ENCODE measurements around the gene CMSS1.

CMSS1 gene

DNA sequence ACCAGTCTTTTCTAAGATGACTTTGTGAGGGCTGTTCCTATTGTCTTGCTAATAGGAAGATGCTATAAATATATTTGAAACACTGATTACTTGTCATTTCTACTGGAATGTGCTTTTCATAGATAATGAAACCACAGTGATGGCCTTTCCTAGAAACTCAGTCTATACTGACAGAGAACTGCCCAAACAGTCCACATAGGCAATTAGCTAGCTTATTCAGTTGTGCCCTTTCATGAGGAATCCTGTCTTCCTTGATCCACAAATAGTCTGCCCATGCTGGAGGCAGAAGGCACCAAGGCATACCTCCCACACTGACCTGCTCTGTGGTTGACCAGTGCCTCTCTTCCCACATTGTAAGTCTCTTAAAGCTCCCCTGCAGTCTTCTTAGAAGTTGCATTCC is 135.9 kb downstream of the CMSS1 start:
- H3K9ac ChIP-seq (ENCODE audit: low read length) = no peak overlapping the region
- no peaks in the 10 kb centered on the region for H3K9me3 ChIP-seq (ENCODE audit: control insufficient read depth, insufficient read depth, low read depth, low read length)
- no peak overlapping the region for H3K27ac ChIP-seq (ENCODE audit: low read depth, low read length)
- no peaks in the 10 kb centered on the region for H3K4me1 ChIP-seq (ENCODE audit: control insufficient read depth, insufficient read depth, low read length)
- no peaks in the 10 kb centered on the region for H3K36me3 ChIP-seq (ENCODE audit: control insufficient read depth, insufficient read depth, low read length)
- no peaks in the 10 kb centered on the region for H3K27me3 ChIP-seq (ENCODE audit: control insufficient read depth, insufficient read depth, low read length)
- H3K4me3 ChIP-seq (ENCODE audit: low read depth, low read length) = no peak overlapping the region

DNA sequence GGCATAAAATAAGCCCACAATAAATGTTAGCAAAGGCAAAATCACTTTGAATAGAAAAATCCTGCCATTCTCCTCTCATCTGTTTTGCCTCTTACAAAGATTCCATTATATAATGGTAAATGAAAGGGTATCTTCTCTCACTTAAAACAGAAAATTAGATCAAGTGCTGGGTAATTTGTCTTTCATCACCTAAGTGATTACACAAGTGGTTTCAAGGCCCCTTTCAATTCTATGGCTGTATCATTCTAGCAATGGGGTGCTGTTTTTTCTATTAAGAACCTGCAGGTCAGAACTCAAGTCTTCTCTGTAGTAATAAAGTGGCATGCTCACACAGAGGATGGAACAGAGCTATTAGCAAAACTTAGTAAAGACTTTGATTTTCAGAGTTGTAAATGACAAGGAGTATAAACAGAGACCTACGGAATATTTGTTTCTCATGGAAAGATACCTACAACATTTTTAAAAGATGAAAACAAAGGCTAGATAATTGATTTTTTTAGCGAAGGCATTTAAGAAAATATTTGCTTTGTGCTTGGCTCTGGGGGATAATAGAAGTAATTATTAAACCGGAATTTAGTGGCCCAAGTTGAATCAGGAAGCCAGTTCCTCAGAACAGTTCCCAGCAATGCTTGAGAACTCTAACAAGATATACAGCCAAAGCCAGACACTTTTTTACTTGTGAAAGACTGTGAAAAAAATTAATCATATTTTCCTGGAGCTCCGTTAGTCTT is 137.4 kb downstream of the CMSS1 start:
- no peaks in the 10 kb centered on the region for H3K36me3 ChIP-seq (ENCODE audit: control insufficient read depth, insufficient read depth, low read length)

DNA sequence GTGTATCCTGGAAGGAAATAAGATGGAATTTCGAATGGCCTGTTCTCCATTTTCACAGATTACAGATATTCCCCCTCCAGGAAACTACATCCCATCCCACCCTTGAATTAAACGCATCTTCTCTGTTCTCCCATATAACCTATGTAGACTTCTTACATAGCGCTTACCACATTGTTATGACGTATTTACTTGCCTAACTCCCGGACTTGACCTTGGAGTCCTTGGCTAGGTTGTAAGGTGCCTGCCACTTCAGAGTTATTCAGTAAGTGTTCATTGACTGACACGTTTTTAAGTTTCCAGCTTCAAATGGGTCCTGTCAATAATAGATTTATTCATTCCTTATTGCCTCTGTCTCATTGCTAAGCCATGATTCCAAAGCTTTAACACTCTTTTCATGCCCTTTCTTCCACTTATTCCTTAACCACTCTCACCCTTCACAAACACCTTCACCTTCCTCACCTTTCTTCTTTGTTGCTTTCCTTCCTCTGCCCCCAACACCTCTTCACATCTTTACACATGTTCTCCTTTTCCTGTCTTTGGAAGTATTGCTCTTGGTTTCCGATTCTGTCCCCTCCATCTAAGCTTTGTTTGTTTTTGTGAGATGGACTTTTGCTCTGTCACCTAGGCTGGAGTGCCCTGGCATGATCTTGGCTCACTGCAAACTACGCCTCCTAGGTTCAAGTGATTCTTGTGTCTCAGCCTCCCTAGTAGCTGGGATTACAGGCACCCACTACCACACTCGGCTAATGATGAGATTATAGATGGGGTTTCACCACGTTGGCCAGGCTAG is 138.3 kb downstream of the CMSS1 start:
- H3K9ac ChIP-seq (ENCODE audit: low read length) = no peak overlapping the region
- no peaks in the 10 kb centered on the region for H3K27me3 ChIP-seq (ENCODE audit: control insufficient read depth, insufficient read depth, low read length)
- H3K9me3 ChIP-seq (ENCODE audit: control insufficient read depth, insufficient read depth, low read depth, low read length) = no peaks in the 10 kb centered on the region
- H3K4me3 ChIP-seq (ENCODE audit: low read depth, low read length) = no peak overlapping the region
- H3K4me1 ChIP-seq (ENCODE audit: control insufficient read depth, insufficient read depth, low read length) = no peaks in the 10 kb centered on the region
- no peaks in the 10 kb centered on the region for H3K36me3 ChIP-seq (ENCODE audit: control insufficient read depth, insufficient read depth, low read length)
- no peak overlapping the region for H3K27ac ChIP-seq (ENCODE audit: low read depth, low read length)

More for the DNA sequence above, 137.4 kb downstream of the CMSS1 start:
- Histone ChIP-seq H3K27ac (ENCODE audit: low read depth, low read length) (no peak overlapping the region), H3K4me3 (ENCODE audit: low read depth, low read length) (no peak overlapping the region), H3K9ac (ENCODE audit: low read length) (no peak overlapping the region), H3K27me3 (ENCODE audit: control insufficient read depth, insufficient read depth, low read length) (no peaks in the 10 kb centered on the region), H3K9me3 (ENCODE audit: control insufficient read depth, insufficient read depth, low read depth, low read length) (no peaks in the 10 kb centered on the region), H3K4me1 (ENCODE audit: control insufficient read depth, insufficient read depth, low read length) (no peaks in the 10 kb centered on the region)

DNA sequence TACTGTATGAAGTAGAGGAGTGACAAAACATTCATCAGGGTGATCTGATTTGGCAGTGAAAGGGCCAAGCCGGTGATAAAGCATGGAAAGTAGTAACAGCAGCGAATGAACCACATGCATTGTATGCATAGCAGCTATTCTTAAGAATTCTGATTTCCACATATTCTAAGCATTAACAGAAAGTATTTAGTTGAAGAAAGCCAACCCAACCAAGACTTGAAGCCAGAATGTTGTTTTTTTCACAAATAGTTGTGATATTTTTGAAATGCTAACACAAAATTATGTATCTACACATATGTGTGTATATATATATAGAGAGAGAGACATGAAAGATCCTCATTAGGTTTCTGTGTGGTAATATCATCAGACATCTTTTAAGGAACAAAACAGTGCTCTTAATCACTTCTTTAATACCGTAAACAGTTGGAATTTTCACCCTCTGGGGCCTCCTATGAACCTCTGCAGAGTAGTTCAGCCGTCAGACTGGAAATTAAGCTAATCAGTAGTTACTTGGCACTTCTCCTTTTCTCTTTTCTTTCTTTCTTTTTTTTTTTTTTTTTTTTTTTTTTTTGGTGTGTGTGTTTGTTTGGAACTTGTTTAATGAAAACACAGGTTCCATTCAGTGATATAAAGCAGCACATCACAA is 139.6 kb downstream of the CMSS1 start:
- Histone ChIP-seq H3K4me3 (ENCODE audit: low read depth, low read length) (no peak overlapping the region), H3K36me3 (ENCODE audit: control insufficient read depth, insufficient read depth, low read length) (no peaks in the 10 kb centered on the region), H3K27ac (ENCODE audit: low read depth, low read length) (no peak overlapping the region)

DNA sequence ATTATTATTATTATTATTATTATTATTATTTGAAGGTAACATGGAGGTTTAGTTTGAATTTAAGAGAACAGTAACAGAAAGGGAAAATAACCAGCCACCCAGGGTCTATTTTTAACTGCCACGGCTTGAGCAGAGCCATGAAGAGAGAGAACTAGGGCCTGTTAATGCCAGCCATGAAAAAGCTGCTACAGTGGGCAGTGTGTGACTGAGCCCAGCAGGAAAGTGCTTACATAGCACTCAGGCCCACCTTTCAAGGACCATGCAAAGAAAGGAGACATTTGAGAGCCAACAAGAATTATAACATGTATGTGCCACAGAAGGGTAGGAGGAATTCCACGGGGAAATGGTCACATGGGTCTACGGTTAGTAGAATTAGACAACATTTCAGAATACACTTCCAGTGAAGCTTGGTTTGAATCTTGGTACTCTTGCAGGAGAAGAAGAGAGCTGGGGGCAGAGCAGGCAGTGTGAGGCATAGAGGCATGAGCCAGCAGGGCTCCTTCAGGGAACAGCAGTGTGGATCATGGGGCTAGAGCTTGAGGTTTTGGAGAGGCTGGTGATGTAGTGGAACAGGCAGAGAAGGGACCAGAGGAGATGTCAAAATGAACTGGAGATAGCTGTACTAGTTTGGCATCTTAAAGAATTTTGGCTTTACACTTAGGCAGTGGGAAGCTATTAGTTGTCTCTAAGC is 140.7 kb downstream of the CMSS1 start:
- no peaks in the 10 kb centered on the region for H3K4me1 ChIP-seq (ENCODE audit: control insufficient read depth, insufficient read depth, low read length)

More for the DNA sequence above, 139.6 kb downstream of the CMSS1 start:
- no peaks in the 10 kb centered on the region for H3K4me1 ChIP-seq (ENCODE audit: control insufficient read depth, insufficient read depth, low read length)
- no peaks in the 10 kb centered on the region for H3K9me3 ChIP-seq (ENCODE audit: control insufficient read depth, insufficient read depth, low read depth, low read length)
- no peaks in the 10 kb centered on the region for H3K27me3 ChIP-seq (ENCODE audit: control insufficient read depth, insufficient read depth, low read length)
- H3K9ac ChIP-seq (ENCODE audit: low read length) = no peak overlapping the region

DNA sequence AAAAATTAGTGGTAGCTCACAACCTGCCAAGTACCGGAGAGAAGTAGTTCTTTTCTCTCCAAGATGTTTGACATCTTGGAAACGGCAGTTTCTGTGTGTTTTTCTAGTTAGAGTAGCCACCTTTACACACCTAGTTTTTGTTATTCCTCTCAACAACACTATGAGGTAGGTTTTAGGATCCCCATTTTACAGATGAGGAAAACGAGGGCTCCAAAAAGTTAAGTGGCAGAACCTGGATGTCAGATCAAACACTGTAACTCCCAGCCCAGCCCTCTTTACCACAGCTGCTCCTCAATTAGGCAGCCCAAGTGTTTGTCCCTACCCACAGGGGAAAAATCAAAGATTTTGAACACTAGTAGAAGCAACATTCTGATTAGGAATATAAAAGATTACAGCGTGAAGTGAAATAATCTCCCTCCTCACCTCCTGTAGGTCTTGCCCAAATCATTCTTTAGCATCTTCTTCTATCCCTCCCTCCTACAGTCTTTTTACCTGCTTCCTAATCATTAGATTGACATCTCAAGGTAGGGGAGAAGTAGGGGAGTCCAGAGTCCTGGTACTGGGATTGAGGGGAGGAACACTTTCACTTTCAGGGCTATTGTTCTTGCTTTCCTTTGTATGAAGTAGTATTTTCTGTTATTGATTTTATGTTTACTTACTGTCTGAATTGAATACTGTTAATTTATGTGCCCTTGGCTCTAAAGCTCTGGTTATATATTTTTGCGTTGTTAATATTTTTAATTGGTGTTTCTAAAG is 142.6 kb downstream of the CMSS1 start:
- H3K27ac ChIP-seq (ENCODE audit: low read depth, low read length) = no peak overlapping the region
- H3K27me3 ChIP-seq (ENCODE audit: control insufficient read depth, insufficient read depth, low read length) = no peaks in the 10 kb centered on the region
- no peak overlapping the region for H3K4me3 ChIP-seq (ENCODE audit: low read depth, low read length)
- H3K4me1 ChIP-seq (ENCODE audit: control insufficient read depth, insufficient read depth, low read length) = no peaks in the 10 kb centered on the region
- H3K9me3 ChIP-seq (ENCODE audit: control insufficient read depth, insufficient read depth, low read depth, low read length) = no peaks in the 10 kb centered on the region
- no peak overlapping the region for H3K9ac ChIP-seq (ENCODE audit: low read length)
- H3K36me3 ChIP-seq (ENCODE audit: control insufficient read depth, insufficient read depth, low read length) = no peaks in the 10 kb centered on the region

More for the DNA sequence above, 140.7 kb downstream of the CMSS1 start:
- no peak overlapping the region for H3K4me3 ChIP-seq (ENCODE audit: low read depth, low read length)
- no peaks in the 10 kb centered on the region for H3K36me3 ChIP-seq (ENCODE audit: control insufficient read depth, insufficient read depth, low read length)
- no peaks in the 10 kb centered on the region for H3K9me3 ChIP-seq (ENCODE audit: control insufficient read depth, insufficient read depth, low read depth, low read length)
- no peaks in the 10 kb centered on the region for H3K27me3 ChIP-seq (ENCODE audit: control insufficient read depth, insufficient read depth, low read length)
- no peak overlapping the region for H3K9ac ChIP-seq (ENCODE audit: low read length)
- H3K27ac ChIP-seq (ENCODE audit: low read depth, low read length) = no peak overlapping the region

DNA sequence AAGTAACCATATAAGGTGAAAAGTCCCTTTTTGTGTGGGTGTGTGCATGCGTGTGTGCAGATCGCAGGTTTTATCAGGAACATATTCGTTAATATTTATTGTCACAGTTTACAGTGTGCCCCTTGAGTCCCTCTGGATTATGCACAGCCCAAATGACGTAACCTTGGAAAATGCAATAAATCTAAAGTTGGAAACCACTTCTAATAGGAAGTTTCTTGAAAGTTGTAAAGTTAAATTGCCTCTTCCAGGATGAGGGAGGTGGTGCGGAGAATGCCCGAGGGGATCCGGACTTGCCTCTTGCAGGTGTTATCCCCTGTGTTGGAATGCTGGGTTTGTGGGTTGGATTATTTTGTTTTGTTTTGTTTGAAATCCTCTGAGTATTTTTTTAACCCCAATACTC is 143.3 kb downstream of the CMSS1 start:
- Histone ChIP-seq H3K27ac (ENCODE audit: low read depth, low read length) (no peak overlapping the region), H3K27me3 (ENCODE audit: control insufficient read depth, insufficient read depth, low read length) (no peaks in the 10 kb centered on the region), H3K4me1 (ENCODE audit: control insufficient read depth, insufficient read depth, low read length) (no peaks in the 10 kb centered on the region), H3K9ac (ENCODE audit: low read length) (no peak overlapping the region), H3K36me3 (ENCODE audit: control insufficient read depth, insufficient read depth, low read length) (no peaks in the 10 kb centered on the region), H3K4me3 (ENCODE audit: low read depth, low read length) (no peak overlapping the region), H3K9me3 (ENCODE audit: control insufficient read depth, insufficient read depth, low read depth, low read length) (no peaks in the 10 kb centered on the region)

DNA sequence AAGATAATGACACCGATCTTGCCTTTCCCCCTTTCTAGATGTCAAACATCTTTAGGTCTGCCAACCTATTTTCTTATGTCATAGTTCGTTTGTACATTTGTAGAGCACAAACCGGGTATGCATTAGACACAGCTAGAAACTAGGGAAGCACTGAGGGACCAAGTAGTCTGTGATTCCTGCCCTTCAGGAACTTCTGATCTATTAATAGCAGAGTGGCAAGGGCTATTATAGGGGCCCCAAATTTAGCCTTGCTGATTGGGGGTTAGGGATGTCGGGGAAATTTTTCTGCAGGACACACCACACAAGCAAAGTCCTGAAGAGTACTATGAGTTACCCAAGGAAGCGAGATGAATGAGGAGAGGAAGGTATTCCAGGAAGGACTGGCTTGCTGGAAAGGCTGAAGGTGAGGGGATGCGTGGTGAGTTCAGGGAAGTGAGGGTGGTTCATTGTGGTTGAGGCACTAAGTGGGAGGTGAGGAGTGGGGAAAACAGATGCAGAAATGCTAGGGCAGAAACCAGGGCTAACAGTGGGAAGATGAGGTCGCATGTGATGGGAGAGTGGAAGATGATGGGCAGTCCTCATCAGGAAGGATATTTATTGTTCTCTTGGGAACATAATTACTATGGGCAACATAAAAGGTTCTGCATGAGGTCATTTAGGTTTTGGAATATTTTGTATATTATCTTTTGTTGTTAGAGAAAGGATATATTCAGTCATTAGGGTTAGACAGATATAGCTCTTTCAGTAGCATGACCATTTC is 144.3 kb downstream of the CMSS1 start:
- Histone ChIP-seq H3K27ac (ENCODE audit: low read depth, low read length) (no peak overlapping the region), H3K27me3 (ENCODE audit: control insufficient read depth, insufficient read depth, low read length) (no peaks in the 10 kb centered on the region), H3K9ac (ENCODE audit: low read length) (no peak overlapping the region), H3K4me1 (ENCODE audit: control insufficient read depth, insufficient read depth, low read length) (no peaks in the 10 kb centered on the region), H3K36me3 (ENCODE audit: control insufficient read depth, insufficient read depth, low read length) (no peaks in the 10 kb centered on the region), H3K9me3 (ENCODE audit: control insufficient read depth, insufficient read depth, low read depth, low read length) (no peaks in the 10 kb centered on the region), H3K4me3 (ENCODE audit: low read depth, low read length) (no peak overlapping the region)

DNA sequence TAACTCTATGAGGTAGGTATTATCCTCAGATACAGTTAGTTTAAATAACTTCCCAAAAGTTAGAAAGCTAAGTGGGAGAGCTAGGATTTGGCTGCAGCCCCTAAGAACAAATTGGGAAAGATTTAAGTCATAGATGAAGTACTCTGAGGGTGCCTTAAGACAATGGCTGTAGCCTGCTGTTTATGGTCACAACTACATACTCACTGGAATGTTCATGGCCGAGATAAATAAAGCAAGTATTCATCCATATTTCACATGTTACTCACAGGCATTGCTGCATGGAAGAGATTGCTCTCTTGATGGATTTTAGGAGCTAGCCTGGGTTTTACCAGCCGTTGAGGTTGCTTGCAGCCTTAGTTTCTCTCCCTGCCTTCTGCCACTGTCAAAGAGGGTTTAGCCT is 145.0 kb downstream of the CMSS1 start:
- no peak overlapping the region for H3K27ac ChIP-seq (ENCODE audit: low read depth, low read length)

DNA sequence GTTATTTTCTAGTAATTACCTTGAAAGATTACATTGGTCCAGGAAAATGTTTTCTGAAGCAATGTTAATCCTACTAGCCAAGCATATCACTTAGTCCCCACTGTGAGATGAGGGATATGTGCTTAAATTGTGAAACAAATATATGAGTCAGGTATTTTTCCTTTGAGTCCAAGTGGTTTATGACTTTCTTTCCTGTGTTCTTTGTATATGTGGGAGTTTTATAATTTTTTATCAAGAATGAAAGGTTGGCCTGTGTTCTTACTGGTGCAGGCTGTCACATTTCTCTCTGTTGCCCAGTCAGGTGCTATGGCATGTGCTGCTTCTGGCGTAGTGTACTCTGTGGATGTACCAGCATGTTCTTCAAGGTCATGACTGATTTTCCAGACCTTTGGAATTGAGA is 147.4 kb downstream of the CMSS1 start:
- Histone ChIP-seq H3K4me3 (ENCODE audit: low read depth, low read length) (no peak overlapping the region), H3K36me3 (ENCODE audit: control insufficient read depth, insufficient read depth, low read length) (no peaks in the 10 kb centered on the region), H3K9me3 (ENCODE audit: control insufficient read depth, insufficient read depth, low read depth, low read length) (no peaks in the 10 kb centered on the region), H3K27ac (ENCODE audit: low read depth, low read length) (no peak overlapping the region), H3K4me1 (ENCODE audit: control insufficient read depth, insufficient read depth, low read length) (no peaks in the 10 kb centered on the region), H3K9ac (ENCODE audit: low read length) (no peak overlapping the region), H3K27me3 (ENCODE audit: control insufficient read depth, insufficient read depth, low read length) (no peaks in the 10 kb centered on the region)

More for the DNA sequence above, 145.0 kb downstream of the CMSS1 start:
- Histone ChIP-seq H3K36me3 (ENCODE audit: control insufficient read depth, insufficient read depth, low read length) (no peaks in the 10 kb centered on the region), H3K4me1 (ENCODE audit: control insufficient read depth, insufficient read depth, low read length) (no peaks in the 10 kb centered on the region), H3K9ac (ENCODE audit: low read length) (no peak overlapping the region), H3K27me3 (ENCODE audit: control insufficient read depth, insufficient read depth, low read length) (no peaks in the 10 kb centered on the region), H3K9me3 (ENCODE audit: control insufficient read depth, insufficient read depth, low read depth, low read length) (no peaks in the 10 kb centered on the region), H3K4me3 (ENCODE audit: low read depth, low read length) (no peak overlapping the region)

All from HUES6 (cell line).